Liver (tissue), 9 donors: ENCODE results near the gene MGAT1. TPM values are rescaled to one million over a fixed set of nuclear protein-coding genes. Genes with fewer than 3 reads are reported as not detected.

Experiments
- DNase-seq: peaks from one replicate; pipeline ENCODE4 v3.0.0-alpha.2; 2017; ENCODE audit warnings: low spot score
- H3K27ac ChIP-seq, 2 donors: one replicate each; pipeline ENCODE4 v1.7.0; 2013; ENCODE audit warnings: inconsistent platforms in 2 of 2, low read length in 2 of 2, control low read depth in 1 of 2, low read depth in 1 of 2, mild to moderate bottlenecking in 1 of 2
- H3K27me3 ChIP-seq, 4 donors: one replicate each; pipeline versions ENCODE4 v1.6.1 to v1.7.0; 2013; ENCODE audit warnings: low read length in 3 of 4, inconsistent platforms in 1 of 4, mild to moderate bottlenecking in 1 of 4, moderate library complexity in 1 of 4; ENCODE audit not compliant: control insufficient read depth in 4 of 4, insufficient read depth in 4 of 4
- H3K36me3 ChIP-seq, 4 donors: one replicate each; pipeline versions ENCODE4 v1.6.1 to v1.7.0; 2013; ENCODE audit warnings: low read length in 3 of 4, mild to moderate bottlenecking in 3 of 4, low read depth in 1 of 4, moderate library complexity in 1 of 4; ENCODE audit not compliant: control insufficient read depth in 4 of 4, insufficient read depth in 3 of 4
- H3K4me1 ChIP-seq, 4 donors: one replicate each; pipeline versions ENCODE4 v1.6.1 to v1.7.0; 2013; ENCODE audit warnings: low read length in 3 of 4, mild to moderate bottlenecking in 3 of 4, moderate library complexity in 1 of 4; ENCODE audit not compliant: control insufficient read depth in 4 of 4, insufficient read depth in 4 of 4
- H3K4me3 ChIP-seq, 3 donors: one replicate each; pipeline versions ENCODE4 v1.6.1 to v1.7.0; 2013; ENCODE audit warnings: low read length in 3 of 3, control low read depth in 1 of 3, low read depth in 1 of 3, mild to moderate bottlenecking in 1 of 3
- H3K9ac ChIP-seq, 2 donors: one replicate each; pipeline ENCODE4 v1.7.0; 2013; ENCODE audit warnings: low read length in 2 of 2, mild to moderate bottlenecking in 2 of 2, moderate library complexity in 2 of 2, control low read depth in 1 of 2, low read depth in 1 of 2
- H3K9me3 ChIP-seq, 4 donors: one replicate each; pipeline versions ENCODE4 v1.6.1 to v1.7.0; 2013; ENCODE audit warnings: low read length in 3 of 4; ENCODE audit not compliant: control insufficient read depth in 4 of 4
- CTCF ChIP-seq: fragments of 150-350 bp; IDR thresholded peaks from 2 replicates; pipeline ENCODE4 v1.5.1; 2017; ENCODE audit warnings: improper control_type of control experiment, low read depth, low read length; ENCODE audit not compliant: missing input control
- FOXA1 ChIP-seq: IDR thresholded peaks from 2 replicates; pipeline ENCODE4 v1.6.1; 2016; ENCODE audit warnings: antibody characterized with exemption
- FOXA2 ChIP-seq: IDR thresholded peaks from 2 replicates; pipeline ENCODE4 v1.6.1; 2016; ENCODE audit warnings: antibody characterized with exemption
- GABPA ChIP-seq, 2 donors: IDR thresholded peaks in 1 of 2; conservative IDR thresholded peaks in 1 of 2; 2 replicates each; pipeline ENCODE4 v1.6.1; 2016; ENCODE audit warnings: antibody characterized with exemption in 2 of 2, mild to moderate bottlenecking in 1 of 2, moderate library complexity in 1 of 2
- HNF4A ChIP-seq, 2 donors: conservative IDR thresholded peaks; 2 replicates each; pipeline ENCODE4 v1.6.1; 2016; ENCODE audit warnings: antibody characterized with exemption in 2 of 2, mild to moderate bottlenecking in 2 of 2
- HNF4G ChIP-seq: IDR thresholded peaks from 2 replicates; pipeline ENCODE4 v1.6.1; 2016; ENCODE audit warnings: antibody characterized with exemption
- JUND ChIP-seq, 2 donors: IDR thresholded peaks; 2 replicates each; pipeline ENCODE4 v1.6.1; 2016; ENCODE audit warnings: antibody characterized with exemption in 2 of 2
- NR2F2 ChIP-seq: IDR thresholded peaks from 2 replicates; pipeline ENCODE4 v1.6.1; 2016; ENCODE audit warnings: antibody characterized with exemption
- REST ChIP-seq: IDR thresholded peaks from 2 replicates; pipeline ENCODE4 v1.6.1; 2016; ENCODE audit warnings: antibody characterized with exemption, mild to moderate bottlenecking
- RXRA ChIP-seq, 2 donors: IDR thresholded peaks; 2 replicates each; pipeline ENCODE4 v1.6.1; 2017 to 2018; ENCODE audit warnings: antibody characterized with exemption in 2 of 2, mild to moderate bottlenecking in 1 of 2
- SP1 ChIP-seq: IDR thresholded peaks from 2 replicates; pipeline ENCODE4 v1.6.1; 2018; ENCODE audit warnings: antibody characterized with exemption, mild to moderate bottlenecking
- TAF1 ChIP-seq: conservative IDR thresholded peaks from 2 replicates; pipeline ENCODE4 v1.6.1; 2016; ENCODE audit warnings: antibody characterized with exemption, mild to moderate bottlenecking
- ZBTB33 ChIP-seq: IDR thresholded peaks from 2 replicates; pipeline ENCODE4 v1.6.1; 2016; ENCODE audit warnings: antibody characterized with exemption
- WGBS: extraction: QIAGEN DNeasy Blood & Tissue Kit; methylation state at CpG from one replicate; pipeline ENCODE4 v1.1.7; 2013; 5-methylcytosine and 5-hydroxymethylcytosine counted together
- polyA plus RNA-seq, 2 donors: library from polyadenylated mRNA; stranded (reverse) in 1 of 2; unstranded in 1 of 2; fragments of 200-250 nt in 1 of 2; fragments of >200 nt in 1 of 2; fragmentation: Nextera tagmentation in 1 of 2; extraction: Ambion mirVana in 1 of 2; gene quantifications; one replicate each; pipeline versions ENCODE4 v1.2.1 to v1.2.3, GENCODE V29; 2013 to 2015
- total RNA-seq, 2 donors: library from RNA; depleted of rRNA; stranded (reverse); fragments of >200 nt; gene quantifications; one replicate each; pipeline ENCODE4 v1.2.3, GENCODE V29; 2014
- TF ChIP-seq, protein P1 (sequence below): IDR thresholded peaks from 2 replicates; pipeline ENCODE4 v1.6.1; 2016; ENCODE audit warnings: antibody characterized with exemption
- donor health status: healthy.
- donor health status: healthy.
- donor health status: healthy.
- donor health status: healthy.
- donor health status: healthy.

The MGAT1 gene
- total and polyA plus RNA-seq, 4 donors, result 73.0 to 125 (median 97.7) TPM

DNA sequence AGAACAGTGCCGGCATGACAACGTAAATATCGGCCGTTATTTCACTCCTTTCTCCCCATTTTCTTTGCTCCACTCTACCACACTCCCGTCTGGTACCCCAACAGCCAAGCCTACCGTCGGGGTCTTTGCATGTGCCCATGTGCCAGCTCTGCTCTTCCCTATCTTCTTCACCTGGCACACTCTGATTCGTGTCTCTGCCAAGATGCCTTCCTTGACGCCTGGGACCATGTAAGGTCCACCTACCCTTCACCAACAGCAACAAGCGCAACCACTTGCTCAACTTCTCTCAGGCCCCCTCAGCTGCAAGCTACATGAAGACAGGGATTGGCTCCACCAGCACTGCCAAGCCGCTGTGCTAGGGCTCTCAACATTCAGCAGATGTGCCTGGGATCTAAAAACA is 4.4 kb downstream of the MGAT1 start:
- peaks cover 10 to 65% (median 61%) of the 10 kb centered on the region in 4 donors for H3K4me1 ChIP-seq
- H3K27ac ChIP-seq, result no peak overlapping the region

More for the DNA sequence above, 4.4 kb downstream of the MGAT1 start:
- no peaks in the 10 kb centered on the region for H3K27me3 ChIP-seq
- peaks cover 0 to 16% (median 5%) of the 10 kb centered on the region in 4 donors for H3K36me3 ChIP-seq
- no peak for DNase-seq
- no peak overlapping the region for H3K4me3 ChIP-seq
- WGBS, result 91% methylated on average over 11 of the region's 11 CpGs
- no peaks in the 10 kb centered on the region for H3K9me3 ChIP-seq
- H3K9ac ChIP-seq, result no peak overlapping the region
- TF ChIP-seq JUND (IDR thresholded peaks at IDR 0.05) (no peak), CTCF (no peak), GABPA (IDR thresholded peaks at IDR 0.05 in 1 of 2, conservative IDR thresholded peaks at IDR 0.05 in 1 of 2) (no peak), ZBTB33 (no peak), TAF1 (no peak), HNF4A (conservative IDR thresholded peaks at IDR 0.05) (no peak), FOXA2 (no peak), REST (no peak), NR2F2 (no peak), RXRA (IDR thresholded peaks at IDR 0.05) (no peak), HNF4G (no peak), SP1 (no peak), FOXA1 (no peak)
- TF ChIP-seq, protein P1, sequence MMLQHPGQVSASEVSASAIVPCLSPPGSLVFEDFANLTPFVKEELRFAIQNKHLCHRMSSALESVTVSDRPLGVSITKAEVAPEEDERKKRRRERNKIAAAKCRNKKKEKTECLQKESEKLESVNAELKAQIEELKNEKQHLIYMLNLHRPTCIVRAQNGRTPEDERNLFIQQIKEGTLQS, result no peak
